ENCODE measurements around the gene FNDC10. TPM values are rescaled to one million over a fixed set of nuclear protein-coding genes. Genes with fewer than 3 reads are reported as not detected.

FNDC10 gene
- total RNA-seq, 1 donor from 2014 or later: 4.2 TPM

DNA sequence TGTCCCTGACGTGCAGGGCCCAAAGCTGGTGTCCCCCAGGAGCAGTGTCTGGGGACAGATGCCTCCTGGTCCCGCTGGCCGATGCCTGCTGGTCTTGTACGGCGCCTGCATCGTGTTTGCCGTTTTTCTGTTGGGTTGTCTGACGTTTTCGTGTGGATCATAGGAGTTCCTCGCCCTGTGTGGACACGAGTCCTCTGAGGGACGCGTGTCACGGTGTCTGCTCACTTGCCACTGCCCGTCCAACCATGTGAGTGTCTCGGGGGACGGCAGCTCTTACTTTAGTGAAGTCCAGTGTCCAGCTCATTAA is 22.8 kb upstream of the FNDC10 start:
- Mint-ChIP-seq H3K27ac (no peak overlapping the region), H3K9me3 (ENCODE audit: low read depth) (no peaks in the 10 kb centered on the region), H3K27me3 (no peaks in the 10 kb centered on the region), H3K4me1 (ENCODE audit: low read depth) (no peaks in the 10 kb centered on the region), H3K4me3 (ENCODE audit: low read depth) (no peak overlapping the region), H3K36me3 (ENCODE audit: insufficient read depth) (no peaks in the 10 kb centered on the region)
- DNase-seq (ENCODE audit: low spot score, unreplicated experiment): no peak
- TF ChIP-seq, protein P1, sequence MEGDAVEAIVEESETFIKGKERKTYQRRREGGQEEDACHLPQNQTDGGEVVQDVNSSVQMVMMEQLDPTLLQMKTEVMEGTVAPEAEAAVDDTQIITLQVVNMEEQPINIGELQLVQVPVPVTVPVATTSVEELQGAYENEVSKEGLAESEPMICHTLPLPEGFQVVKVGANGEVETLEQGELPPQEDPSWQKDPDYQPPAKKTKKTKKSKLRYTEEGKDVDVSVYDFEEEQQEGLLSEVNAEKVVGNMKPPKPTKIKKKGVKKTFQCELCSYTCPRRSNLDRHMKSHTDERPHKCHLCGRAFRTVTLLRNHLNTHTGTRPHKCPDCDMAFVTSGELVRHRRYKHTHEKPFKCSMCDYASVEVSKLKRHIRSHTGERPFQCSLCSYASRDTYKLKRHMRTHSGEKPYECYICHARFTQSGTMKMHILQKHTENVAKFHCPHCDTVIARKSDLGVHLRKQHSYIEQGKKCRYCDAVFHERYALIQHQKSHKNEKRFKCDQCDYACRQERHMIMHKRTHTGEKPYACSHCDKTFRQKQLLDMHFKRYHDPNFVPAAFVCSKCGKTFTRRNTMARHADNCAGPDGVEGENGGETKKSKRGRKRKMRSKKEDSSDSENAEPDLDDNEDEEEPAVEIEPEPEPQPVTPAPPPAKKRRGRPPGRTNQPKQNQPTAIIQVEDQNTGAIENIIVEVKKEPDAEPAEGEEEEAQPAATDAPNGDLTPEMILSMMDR (IDR thresholded peaks at IDR 0.05; ENCODE audit: unreplicated experiment): no peak

GRCh38 chr1:1622010-1622787 is 22.3 kb upstream of the FNDC10 start:
- Mint-ChIP-seq H3K4me1 (ENCODE audit: low read depth) (peaks cover 1% of the 10 kb centered on the region), H3K4me3 (ENCODE audit: low read depth) (no peak overlapping the region), H3K9me3 (ENCODE audit: low read depth) (no peaks in the 10 kb centered on the region), H3K36me3 (ENCODE audit: insufficient read depth) (peaks cover 2% of the 10 kb centered on the region), H3K27ac (no peak overlapping the region), H3K27me3 (no peaks in the 10 kb centered on the region)
- DNase-seq (ENCODE audit: low spot score, unreplicated experiment): no peak
- TF ChIP-seq, protein P1 (IDR thresholded peaks at IDR 0.05; ENCODE audit: unreplicated experiment): no peak

DNA sequence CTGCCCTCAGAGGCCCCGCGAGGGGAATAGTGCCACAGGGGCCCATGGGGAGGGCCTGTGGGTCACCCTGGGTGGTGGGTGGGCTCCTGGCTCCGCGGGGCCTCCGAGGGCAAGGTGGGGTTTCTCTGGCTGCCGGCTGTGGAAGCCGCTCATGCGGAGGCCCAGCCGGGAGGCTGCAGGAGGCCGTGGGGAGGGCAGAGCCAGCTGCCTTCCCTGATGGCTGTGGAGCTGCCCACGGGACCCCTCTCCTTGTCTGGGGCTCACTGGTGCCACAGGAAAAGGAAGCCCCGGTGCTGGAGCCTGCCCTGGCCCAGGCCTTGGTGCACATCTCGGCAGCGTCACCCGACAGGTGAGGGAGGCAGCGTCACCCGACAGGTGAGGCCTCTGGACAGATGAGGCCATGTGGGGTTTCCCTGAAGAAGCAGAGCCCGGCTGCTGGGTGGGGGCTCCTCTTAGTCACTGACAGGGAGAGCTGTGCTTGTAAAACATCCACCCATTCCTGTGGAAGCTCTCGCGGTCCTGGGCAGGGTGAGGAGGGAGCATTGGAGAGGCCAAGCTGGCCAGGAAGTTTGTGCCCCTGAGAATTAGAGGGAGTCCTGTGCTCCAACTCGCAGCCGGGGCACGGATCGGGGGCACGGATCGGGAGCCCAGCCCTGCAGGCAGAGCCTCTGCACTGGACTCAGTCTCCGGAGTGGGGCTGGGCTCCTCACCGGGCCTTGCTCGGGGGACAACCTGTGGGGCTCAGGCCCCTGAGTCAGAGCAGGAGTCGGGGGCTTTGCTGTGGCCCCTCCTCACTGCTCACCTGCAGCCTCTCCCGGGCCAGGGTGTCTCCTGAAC is 21.5 kb upstream of the FNDC10 start:
- Mint-ChIP-seq H3K9me3 (ENCODE audit: low read depth) (no peaks in the 10 kb centered on the region), H3K4me3 (ENCODE audit: low read depth) (no peak overlapping the region), H3K36me3 (ENCODE audit: insufficient read depth) (peaks cover 2% of the 10 kb centered on the region), H3K27me3 (no peaks in the 10 kb centered on the region), H3K4me1 (ENCODE audit: low read depth) (peaks cover 4% of the 10 kb centered on the region), H3K27ac (no peak overlapping the region)
- TF ChIP-seq, protein P1 (IDR thresholded peaks at IDR 0.05; ENCODE audit: unreplicated experiment): no peak
- no peak for DNase-seq (ENCODE audit: low spot score, unreplicated experiment)

- H3K4me1 Mint-ChIP-seq (ENCODE audit: low read depth): peaks cover 4% of the 10 kb centered on the region
- H3K27ac Mint-ChIP-seq: no peak overlapping the region
Observed at GRCh38 chr1:1620433-1621139, 20.7 kb upstream of the FNDC10 start.

More at GRCh38 chr1:1620433-1621139, 20.7 kb upstream of the FNDC10 start:
- no peaks in the 10 kb centered on the region for H3K9me3 Mint-ChIP-seq (ENCODE audit: low read depth)
- H3K27me3 Mint-ChIP-seq: no peaks in the 10 kb centered on the region
- H3K4me3 Mint-ChIP-seq (ENCODE audit: low read depth): no peak overlapping the region
- H3K36me3 Mint-ChIP-seq (ENCODE audit: insufficient read depth): peaks cover 2% of the 10 kb centered on the region
- DNase-seq (ENCODE audit: low spot score, unreplicated experiment): no peak
- TF ChIP-seq, protein P1 (IDR thresholded peaks at IDR 0.05; ENCODE audit: unreplicated experiment): no peak
